Coronary artery (tissue), 2 donors: ENCODE data around the gene BZW1.

Experiments used
- DNase-seq: peaks from one replicate; pipeline ENCODE4 v3.0.0-alpha.2; 2017; ENCODE audit warnings: low spot score
- H3K27ac ChIP-seq, 2 donors: fragments of 200-600 bp; sonication (generic); one replicate each; pipeline ENCODE4 v1.5.1; 2016 to 2019
- H3K4me3 ChIP-seq: fragments of 200-600 bp; sonication (generic); 2 replicates; pipeline ENCODE4 v1.5.1; 2016; ENCODE audit warnings: mild to moderate bottlenecking, moderate library complexity
- CTCF ChIP-seq: fragments of 200-600 bp; sonication (generic); IDR thresholded peaks from one replicate; pipeline ENCODE4 v1.5.1; 2019; ENCODE audit warnings: antibody characterized with exemption

Gene BZW1

GRCh38 chr2:200790185-200790584, 21.5 kb upstream of the BZW1 start:
- DNase-seq, result no peak
- TF ChIP-seq CTCF, result no peak
- H3K4me3 ChIP-seq, result no peak overlapping the region
- H3K27ac ChIP-seq, result no peak overlapping the region

- TF ChIP-seq CTCF, result no peak
- no peak for DNase-seq
- Histone ChIP-seq H3K4me3 (no peak overlapping the region), H3K27ac (no peak overlapping the region)
These were observed 19.8 kb upstream of the BZW1 start for GRCh38 chr2:200791905-200792304.

- TF ChIP-seq CTCF, result no peak
- no peak for DNase-seq
- Histone ChIP-seq H3K27ac (no peak overlapping the region), H3K4me3 (no peak overlapping the region)
These were observed 17.6 kb upstream of the BZW1 start for GRCh38 chr2:200794143-200794542.

- no peak for DNase-seq
- Histone ChIP-seq H3K4me3 (no peak overlapping the region), H3K27ac (no peak overlapping the region)
- TF ChIP-seq CTCF, result no peak
These were observed 16.7 kb upstream of the BZW1 start for GRCh38 chr2:200795028-200795440.

- peak overlapping the region in 1 of 2 donors; percentile 59 for H3K27ac ChIP-seq
- no peak overlapping the region for H3K4me3 ChIP-seq
- TF ChIP-seq CTCF, result no peak
- DNase-seq, result no peak
These were observed 15.1 kb upstream of the BZW1 start for GRCh38 chr2:200796561-200796960.

GRCh38 chr2:200797242-200797770, 14.4 kb upstream of the BZW1 start:
- Histone ChIP-seq H3K4me3 (no peak overlapping the region), H3K27ac (peak overlapping the region in 1 of 2 donors; percentile 59)
- no peak for TF ChIP-seq CTCF
- DNase-seq, result no peak

GRCh38 chr2:200798514-200798913, 13.2 kb upstream of the BZW1 start:
- Histone ChIP-seq H3K4me3 (no peak overlapping the region), H3K27ac (no peak overlapping the region)
- no peak for DNase-seq
- TF ChIP-seq CTCF, result no peak
